GM19193 (cell line): Measurements from ENCODE around the gene GDF11.

Experiments
- POLR2A ChIP-seq: IDR thresholded peaks from 4 replicates; pipeline ENCODE4 v1.6.1; 2011; ENCODE audit not compliant: insufficient read depth, insufficient read length; ENCODE audit errors: extremely low read depth

GDF11 gene

GRCh38 chr12:55738123-55739024 lies 4.5 kb upstream of the GDF11 start:
- TF ChIP-seq POLR2A: peak; percentile 37

DNA sequence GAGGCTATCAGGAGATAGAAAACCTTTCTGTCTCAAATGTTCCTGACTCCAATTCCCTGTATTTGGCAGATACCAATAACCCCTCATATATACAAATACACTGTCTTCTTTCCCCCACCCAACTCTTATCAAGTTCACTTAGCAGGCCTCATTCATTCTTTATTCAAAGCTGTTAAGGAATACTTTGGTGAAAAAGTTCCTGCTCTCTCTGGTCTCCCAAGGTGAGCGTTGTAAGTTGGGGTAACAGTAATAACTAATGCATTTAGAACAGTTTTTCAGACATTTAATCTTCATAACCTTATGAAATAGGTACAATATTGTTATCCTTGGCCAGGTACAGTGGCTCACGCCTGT lies 3.9 kb upstream of the GDF11 start:
- no peak for TF ChIP-seq POLR2A

GRCh38 chr12:55741931-55742680 lies 816 bp upstream of the GDF11 start:
- TF ChIP-seq POLR2A: no peak

- TF ChIP-seq POLR2A: no peak
Observed at GRCh38 chr12:55743406-55744339, 751 bp downstream of the GDF11 start.

DNA sequence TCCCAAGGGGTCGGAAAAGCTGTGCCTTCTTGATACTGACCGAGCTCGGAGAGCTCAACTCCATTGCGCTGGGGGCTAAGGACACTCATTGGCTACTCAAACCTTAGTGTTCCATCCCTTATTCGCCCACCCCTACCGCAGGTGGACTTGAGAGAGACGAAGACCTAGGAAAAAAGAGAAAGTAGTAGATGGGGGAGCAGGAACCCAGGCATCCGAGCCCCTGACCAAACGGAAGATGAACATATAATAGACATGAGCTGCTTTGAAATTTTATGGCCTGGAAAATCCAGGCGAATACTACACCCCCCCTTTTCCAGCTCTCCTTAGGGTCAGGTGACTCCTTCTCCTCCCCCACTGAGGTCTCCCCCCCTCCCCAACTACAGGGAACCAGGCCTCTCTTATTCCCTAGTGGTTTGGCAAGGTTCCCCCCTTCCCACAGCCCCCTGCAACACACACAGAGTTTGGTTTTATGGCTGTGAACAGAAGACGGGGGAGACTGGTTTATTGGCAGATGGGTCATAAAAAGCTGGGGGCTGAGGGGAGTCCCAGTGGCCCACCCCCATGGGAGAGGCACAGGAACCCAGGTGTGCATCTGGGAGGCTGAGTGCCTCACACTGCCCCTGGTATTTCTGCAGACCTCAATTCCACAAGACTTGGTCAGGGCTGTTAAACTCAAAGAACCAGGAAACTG lies 1.6 kb downstream of the GDF11 start:
- no peak for TF ChIP-seq POLR2A

- no peak for TF ChIP-seq POLR2A
Observed at GRCh38 chr12:55745361-55746173, 2.6 kb downstream of the GDF11 start.

GRCh38 chr12:55746174-55746912 lies 3.4 kb downstream of the GDF11 start:
- TF ChIP-seq POLR2A: no peak

GRCh38 chr12:55746913-55747231 lies 4.0 kb downstream of the GDF11 start:
- TF ChIP-seq POLR2A: no peak

- no peak for TF ChIP-seq POLR2A
Observed at GRCh38 chr12:55748230-55748993, 5.5 kb downstream of the GDF11 start.

- TF ChIP-seq POLR2A: no peak
Observed at GRCh38 chr12:55755246-55755645, 12.3 kb downstream of the GDF11 start.

- TF ChIP-seq POLR2A: no peak
Observed at GRCh38 chr12:55757701-55758100, 14.8 kb downstream of the GDF11 start.

DNA sequence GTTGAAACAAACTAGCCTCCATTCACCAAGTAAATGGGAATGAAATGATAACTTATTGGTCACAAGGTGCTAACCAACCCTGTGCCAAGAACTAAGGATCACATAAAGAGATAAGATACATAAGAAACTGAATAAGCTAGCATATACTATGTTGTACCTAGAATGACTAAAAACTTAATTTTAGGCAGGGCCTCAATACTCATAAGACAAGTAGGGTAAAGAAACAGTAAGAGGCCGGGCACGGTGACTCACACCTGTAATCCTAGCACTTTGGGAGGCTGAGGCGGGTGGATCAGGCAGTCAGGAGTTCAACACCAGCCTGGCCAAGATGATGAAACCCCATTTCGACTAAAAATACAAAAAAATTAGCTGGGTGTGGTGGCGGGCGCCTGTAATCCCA lies 17.7 kb downstream of the GDF11 start:
- TF ChIP-seq POLR2A: no peak
